Retinal pigment epithelial cell (primary cell): ENCODE data around the gene GNG2.

Experiments
- DNase-seq: peaks from one replicate; pipeline ENCODE4 v3.0.0-alpha.2; 2010; ENCODE audit warnings: low read depth
- H3K4me3 ChIP-seq: 2 replicates; pipeline ENCODE4 v1.5.1; 2011; ENCODE audit warnings: mild to moderate bottlenecking, low read length, control low read depth, moderate library complexity
- TF ChIP-seq, protein P1 (sequence below): conservative IDR thresholded peaks from 2 replicates; pipeline ENCODE4 v1.5.1; 2011; ENCODE audit warnings: low read depth, low read length, control low read depth, inconsistent platforms

GNG2 gene

DNA sequence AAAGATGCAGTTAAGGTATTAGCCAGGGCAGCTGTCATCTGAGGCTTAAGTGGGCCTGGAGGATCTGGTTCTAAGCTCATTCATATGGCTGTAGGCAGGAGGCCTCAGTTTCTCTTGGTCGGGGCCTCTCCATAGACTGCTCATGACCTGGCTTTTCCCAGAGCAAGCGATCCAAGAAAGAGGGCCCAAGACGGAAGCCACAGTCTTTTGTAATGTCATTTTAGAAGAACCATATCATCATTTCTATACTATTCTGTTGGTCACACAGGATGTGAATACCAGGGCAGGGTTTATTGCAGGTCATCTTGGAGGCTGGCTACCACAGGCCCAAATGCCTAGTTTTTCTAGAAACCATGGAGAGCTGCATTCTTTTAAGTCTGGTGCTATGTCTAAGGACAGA is 47.7 kb downstream of the GNG2 start:
- no peak overlapping the region for H3K4me3 ChIP-seq
- no peak for DNase-seq
- TF ChIP-seq, protein P1, sequence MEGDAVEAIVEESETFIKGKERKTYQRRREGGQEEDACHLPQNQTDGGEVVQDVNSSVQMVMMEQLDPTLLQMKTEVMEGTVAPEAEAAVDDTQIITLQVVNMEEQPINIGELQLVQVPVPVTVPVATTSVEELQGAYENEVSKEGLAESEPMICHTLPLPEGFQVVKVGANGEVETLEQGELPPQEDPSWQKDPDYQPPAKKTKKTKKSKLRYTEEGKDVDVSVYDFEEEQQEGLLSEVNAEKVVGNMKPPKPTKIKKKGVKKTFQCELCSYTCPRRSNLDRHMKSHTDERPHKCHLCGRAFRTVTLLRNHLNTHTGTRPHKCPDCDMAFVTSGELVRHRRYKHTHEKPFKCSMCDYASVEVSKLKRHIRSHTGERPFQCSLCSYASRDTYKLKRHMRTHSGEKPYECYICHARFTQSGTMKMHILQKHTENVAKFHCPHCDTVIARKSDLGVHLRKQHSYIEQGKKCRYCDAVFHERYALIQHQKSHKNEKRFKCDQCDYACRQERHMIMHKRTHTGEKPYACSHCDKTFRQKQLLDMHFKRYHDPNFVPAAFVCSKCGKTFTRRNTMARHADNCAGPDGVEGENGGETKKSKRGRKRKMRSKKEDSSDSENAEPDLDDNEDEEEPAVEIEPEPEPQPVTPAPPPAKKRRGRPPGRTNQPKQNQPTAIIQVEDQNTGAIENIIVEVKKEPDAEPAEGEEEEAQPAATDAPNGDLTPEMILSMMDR = no peak

DNA sequence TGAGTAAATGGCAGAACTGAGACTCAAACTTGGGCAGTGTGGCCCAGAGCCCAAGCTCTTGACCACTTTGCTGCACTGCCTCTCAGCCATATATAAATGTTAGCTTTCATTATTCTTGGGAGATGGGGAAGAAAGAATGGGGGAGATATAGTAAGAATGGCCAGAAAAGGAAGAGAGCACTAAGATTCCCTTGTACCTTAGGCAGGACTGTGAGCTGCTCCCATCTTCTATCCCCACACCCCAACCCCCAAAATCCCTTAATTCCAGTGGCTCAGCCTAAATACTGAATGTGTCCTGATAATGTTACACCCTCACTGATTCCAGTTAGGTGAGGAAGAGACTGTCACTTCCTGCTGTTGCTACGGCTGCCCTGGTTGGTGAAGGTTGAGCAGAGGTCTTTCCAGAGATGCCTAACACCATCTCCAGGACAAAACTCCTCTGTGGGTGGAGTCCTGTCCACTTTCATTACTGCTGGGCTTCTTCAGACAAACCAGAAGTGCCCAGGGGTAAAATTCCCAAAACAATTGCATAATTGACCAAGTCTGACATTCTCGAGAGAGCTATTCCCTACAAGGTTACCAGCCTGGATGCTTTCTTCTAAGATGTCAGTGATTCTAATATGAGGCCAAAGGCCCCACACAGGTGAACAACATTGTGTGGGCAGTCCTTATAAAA is 51.8 kb downstream of the GNG2 start:
- no peak for DNase-seq
- H3K4me3 ChIP-seq = no peak overlapping the region
- TF ChIP-seq, protein P1 = no peak

DNA sequence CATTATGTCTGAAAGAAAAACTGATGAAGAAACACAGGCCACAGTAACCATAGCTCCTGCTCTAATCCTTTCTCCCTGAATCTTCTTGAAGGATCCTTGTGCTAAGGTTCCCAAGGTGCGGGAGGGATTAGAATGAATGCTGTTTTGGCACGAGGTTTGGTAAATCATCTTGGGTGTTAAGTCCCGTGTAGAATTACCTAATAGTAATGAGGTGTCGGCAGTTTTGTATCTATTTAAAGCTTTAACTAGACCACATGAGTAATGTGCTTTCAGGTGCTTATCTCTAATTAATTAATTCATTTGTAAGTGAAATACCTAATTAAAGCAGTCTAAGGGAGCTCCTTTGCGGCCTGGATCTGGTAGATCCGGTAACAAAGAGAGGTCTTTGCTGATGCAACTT is 53.9 kb downstream of the GNG2 start:
- TF ChIP-seq, protein P1 = no peak
- no peak overlapping the region for H3K4me3 ChIP-seq
- no peak for DNase-seq

DNA sequence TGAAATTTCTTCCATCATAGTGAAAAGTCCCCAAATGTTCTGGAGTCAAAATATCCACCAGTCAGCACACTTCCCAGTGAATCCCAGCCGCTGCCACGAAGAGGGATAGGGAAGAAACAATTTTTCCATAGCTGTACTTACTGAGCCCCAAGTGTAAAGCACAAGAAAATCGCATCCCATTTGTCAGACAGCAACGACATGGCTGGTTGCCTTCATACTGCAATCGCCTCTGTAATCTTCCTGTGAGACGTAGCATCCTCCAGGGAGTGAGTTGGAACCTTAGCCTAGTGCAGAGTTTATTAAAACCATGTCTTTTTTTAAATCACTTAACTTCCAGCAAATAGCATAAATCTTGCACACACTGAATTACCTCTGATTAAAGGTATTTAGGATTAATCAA is 56.8 kb downstream of the GNG2 start:
- TF ChIP-seq, protein P1 = no peak
- H3K4me3 ChIP-seq = no peak overlapping the region
- DNase-seq = no peak

DNA sequence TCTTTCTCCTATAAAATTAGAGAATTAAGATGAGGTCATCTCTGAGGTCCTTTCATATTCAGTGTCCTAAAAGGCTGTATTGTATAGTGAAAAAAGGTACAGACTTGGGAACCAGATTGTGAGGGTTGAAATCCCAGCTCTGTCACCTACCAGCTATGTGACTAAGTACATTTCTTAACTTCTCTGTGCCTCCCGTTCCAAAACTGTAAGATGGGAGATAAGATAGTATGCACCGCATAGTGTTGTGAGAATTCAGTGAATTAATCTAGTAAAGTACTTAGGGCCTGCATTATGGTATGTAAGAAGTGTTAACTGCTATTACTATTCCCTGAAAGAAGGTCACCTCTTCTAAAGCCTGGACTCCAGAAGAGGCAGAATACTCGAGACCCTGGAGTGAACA is 60.6 kb downstream of the GNG2 start:
- TF ChIP-seq, protein P1 = no peak
- H3K4me3 ChIP-seq = no peak overlapping the region
- DNase-seq = no peak

DNA sequence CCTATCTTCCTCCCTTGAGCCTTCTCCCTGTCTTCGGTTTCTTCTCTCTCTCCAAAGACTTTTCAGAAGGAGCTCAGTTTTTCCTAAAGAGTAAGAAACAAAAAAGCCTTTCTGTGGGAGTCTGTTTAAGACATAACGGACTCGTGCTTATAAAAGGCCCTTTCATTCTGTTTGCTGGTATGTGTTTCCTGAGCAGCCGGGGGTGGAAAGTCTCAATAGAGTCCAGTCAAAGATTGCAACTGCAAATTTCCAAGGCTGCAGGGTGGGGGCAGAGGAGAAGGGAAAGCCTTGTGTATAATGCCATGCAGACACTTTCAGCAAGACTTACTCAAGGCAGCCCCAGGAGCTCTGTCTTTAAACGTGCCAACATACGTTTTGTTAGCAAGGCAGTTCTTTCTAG is 62.2 kb downstream of the GNG2 start:
- TF ChIP-seq, protein P1 = no peak
- H3K4me3 ChIP-seq = no peak overlapping the region
- DNase-seq = peak; percentile 20

DNA sequence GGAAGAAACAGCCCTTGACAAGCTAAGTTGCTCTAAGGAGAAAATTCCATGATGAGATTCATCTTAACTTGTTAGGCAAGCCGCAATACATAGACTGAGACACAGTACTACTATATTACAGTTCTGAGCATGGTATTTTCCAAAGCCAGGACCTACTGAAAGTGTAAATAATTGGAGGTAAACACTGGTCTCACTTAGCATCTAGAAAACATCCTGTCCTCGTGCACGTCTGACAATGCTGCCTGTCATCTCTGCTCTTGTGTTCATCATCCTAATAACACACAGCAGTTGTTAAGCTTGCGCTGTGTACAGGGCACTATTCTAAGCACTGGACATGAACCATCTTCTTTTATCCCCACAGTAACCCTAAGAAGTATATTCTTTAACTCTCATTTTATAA is 64.2 kb downstream of the GNG2 start:
- TF ChIP-seq, protein P1 = no peak
- no peak overlapping the region for H3K4me3 ChIP-seq
- DNase-seq = no peak
